ENCODE measurements around the gene ERBB2. TPM values are rescaled to one million over a fixed set of nuclear protein-coding genes. Genes with fewer than 3 reads are reported as not detected.

The ERBB2 gene
- total and polyA plus RNA-seq, 2 of the 4 experiments (the other 2 are of a cell fraction): 28.7 to 33.3 TPM

DNA sequence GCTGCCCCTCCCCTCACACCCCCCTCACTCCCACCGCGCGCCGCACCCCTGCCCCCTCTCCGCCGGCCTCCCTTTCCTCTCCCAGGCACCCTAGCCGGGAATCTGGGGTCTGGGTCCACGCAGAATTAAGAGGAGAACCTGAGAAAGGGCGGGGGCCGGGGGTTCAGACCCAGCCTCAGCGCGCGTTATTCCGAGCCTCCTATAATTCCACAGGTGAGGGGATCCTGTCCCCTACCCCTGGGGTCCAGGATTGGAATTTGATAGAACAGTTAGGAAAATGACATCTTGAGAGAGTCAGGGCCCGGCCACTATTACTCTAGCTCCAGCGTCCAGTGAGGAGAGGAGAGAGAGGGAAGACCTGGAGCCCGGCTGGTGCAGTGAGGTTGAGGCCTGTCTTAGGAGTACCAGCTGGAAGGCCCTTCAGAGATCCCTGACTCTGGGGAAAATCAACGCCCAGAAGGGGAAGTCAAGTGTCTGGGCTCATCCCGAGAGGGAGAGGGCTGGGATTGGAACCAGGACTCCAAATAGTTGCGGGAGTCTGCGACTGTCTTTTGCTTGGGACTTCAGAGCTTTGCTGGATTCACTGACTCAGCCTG is 55.2 kb downstream of the ERBB2 start:
- in situ Hi-C loops (cut with MboI; ENCODE audit: low sequenced_read_pairs): no loop called here
- H3K14ac ChIP-seq (replicated peaks; ENCODE audit: low read depth, low read length): no peak overlapping the region; the same call in 1 of the 2 replicates

More for the DNA sequence above, 55.2 kb downstream of the ERBB2 start:
- Histone ChIP-seq H3K79me1 (ENCODE audit: low read depth in 1 of 2, low read length in 2 of 2) (no peaks in the 10 kb centered on the region; a peak in 1 of 4 replicates), H3K18ac (ENCODE audit: low read depth, low read length) (no peak overlapping the region), H4K8ac (ENCODE audit: low read depth in 2 of 2, low read length in 2 of 2) (peak overlapping the region; percentile 84 to 94; a peak in 3 of 4 replicates), H3K4ac (ENCODE audit: low read depth, low read length) (peak overlapping the region; percentile 25), H2BK20ac (ENCODE audit: low read depth, low read length) (no peak overlapping the region), H3K27me3 (ENCODE audit: control insufficient read depth, insufficient read depth, low read length) (peaks cover 24% of the 10 kb centered on the region), H2BK5ac (ENCODE audit: low read depth, low read length, poor library complexity, severe bottlenecking) (no peak overlapping the region), H3K9me3 (ENCODE audit: control insufficient read depth, insufficient read depth, low read length) (no peaks in the 10 kb centered on the region), H2AFZ (replicated peaks; ENCODE audit: low read length, poor library complexity) (peak overlapping the region; percentile 99), H3K56ac (ENCODE audit: extremely low read depth, insufficient read depth, low read length) (no peak overlapping the region), H3K4me3 (ENCODE audit: insufficient read depth, low read depth, low read length) (peak overlapping the region; percentile 76), H4K5ac (ENCODE audit: low read depth, low read length) (peak overlapping the region; percentile 69), H3K4me1 (ENCODE audit: control insufficient read depth, insufficient read depth, low read length) (peaks cover 7% of the 10 kb centered on the region), H2BK15ac (ENCODE audit: low read depth, low read length) (no peak overlapping the region), H2AK9ac (replicated peaks; ENCODE audit: low read depth, low read length, poor library complexity) (peak overlapping the region; percentile 18), H4K91ac (ENCODE audit: insufficient read depth, low read depth, low read length) (no peak overlapping the region; the same call in 1 of the 2 replicates), H3K4me2 (ENCODE audit: low read depth, low read length) (peak overlapping the region; percentile 70), H3K9ac (ENCODE audit: low read depth, low read length) (peak overlapping the region; percentile 87), H2BK120ac (ENCODE audit: low read depth, low read length) (no peak overlapping the region), H3K36me3 (ENCODE audit: control insufficient read depth, insufficient read depth, low read length) (no peaks in the 10 kb centered on the region), H3K9me1 (ENCODE audit: insufficient read depth, low read length) (no peaks in the 10 kb centered on the region; the same call in 1 of the 2 replicates), H3K27ac (ENCODE audit: insufficient read depth, low read length) (peak overlapping the region; percentile 67; the same call in 1 of the 2 replicates), H4K20me1 (ENCODE audit: insufficient read depth, low read length) (no peaks in the 10 kb centered on the region), H2AK5ac (ENCODE audit: low read depth, low read length) (no peak overlapping the region), H3K23ac (ENCODE audit: low read depth, low read length) (no peak overlapping the region)
- BruUV-seq (replicated peaks): no TSS peak
- TF ChIP-seq RCOR1 (IDR thresholded peaks at IDR 0.05; ENCODE audit: insufficient replicate concordance, low read length) (no peak), MXI1 (IDR thresholded peaks at IDR 0.05; ENCODE audit: borderline replicate concordance, low read depth, low read length) (no peak), BHLHE40 (IDR thresholded peaks at IDR 0.05; ENCODE audit: low read depth, low read length) (no peak), MAFK (IDR thresholded peaks at IDR 0.05; ENCODE audit: low read depth, low read length) (no peak), MAZ (IDR thresholded peaks at IDR 0.05; ENCODE audit: borderline replicate concordance, low read depth, low read length) (no peak), SMC3 (IDR thresholded peaks at IDR 0.05; ENCODE audit: low read depth, low read length) (no peak), NFE2L2 (IDR thresholded peaks at IDR 0.05; ENCODE audit: low read depth, low read length) (no peak), FOS (IDR thresholded peaks at IDR 0.05; ENCODE audit: low read depth, low read length) (no peak), CHD1 (IDR thresholded peaks at IDR 0.05; ENCODE audit: low read depth, low read length) (no peak)
- TF ChIP-seq, protein P1, sequence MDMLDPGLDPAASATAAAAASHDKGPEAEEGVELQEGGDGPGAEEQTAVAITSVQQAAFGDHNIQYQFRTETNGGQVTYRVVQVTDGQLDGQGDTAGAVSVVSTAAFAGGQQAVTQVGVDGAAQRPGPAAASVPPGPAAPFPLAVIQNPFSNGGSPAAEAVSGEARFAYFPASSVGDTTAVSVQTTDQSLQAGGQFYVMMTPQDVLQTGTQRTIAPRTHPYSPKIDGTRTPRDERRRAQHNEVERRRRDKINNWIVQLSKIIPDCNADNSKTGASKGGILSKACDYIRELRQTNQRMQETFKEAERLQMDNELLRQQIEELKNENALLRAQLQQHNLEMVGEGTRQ (IDR thresholded peaks at IDR 0.05; ENCODE audit: low read depth, low read length): no peak
- TF ChIP-seq, protein P2, sequence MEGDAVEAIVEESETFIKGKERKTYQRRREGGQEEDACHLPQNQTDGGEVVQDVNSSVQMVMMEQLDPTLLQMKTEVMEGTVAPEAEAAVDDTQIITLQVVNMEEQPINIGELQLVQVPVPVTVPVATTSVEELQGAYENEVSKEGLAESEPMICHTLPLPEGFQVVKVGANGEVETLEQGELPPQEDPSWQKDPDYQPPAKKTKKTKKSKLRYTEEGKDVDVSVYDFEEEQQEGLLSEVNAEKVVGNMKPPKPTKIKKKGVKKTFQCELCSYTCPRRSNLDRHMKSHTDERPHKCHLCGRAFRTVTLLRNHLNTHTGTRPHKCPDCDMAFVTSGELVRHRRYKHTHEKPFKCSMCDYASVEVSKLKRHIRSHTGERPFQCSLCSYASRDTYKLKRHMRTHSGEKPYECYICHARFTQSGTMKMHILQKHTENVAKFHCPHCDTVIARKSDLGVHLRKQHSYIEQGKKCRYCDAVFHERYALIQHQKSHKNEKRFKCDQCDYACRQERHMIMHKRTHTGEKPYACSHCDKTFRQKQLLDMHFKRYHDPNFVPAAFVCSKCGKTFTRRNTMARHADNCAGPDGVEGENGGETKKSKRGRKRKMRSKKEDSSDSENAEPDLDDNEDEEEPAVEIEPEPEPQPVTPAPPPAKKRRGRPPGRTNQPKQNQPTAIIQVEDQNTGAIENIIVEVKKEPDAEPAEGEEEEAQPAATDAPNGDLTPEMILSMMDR (conservative IDR thresholded peaks at IDR 0.05; ENCODE audit: low read depth, low read length): no peak
- intact Hi-C loops (cut with micrococcal nuclease) (loop anchor here (1.0 kb wide), 2 partner anchors 25 to 133 kb away; partner anchors contain the start of gene MIEN1), dilution Hi-C loops (cut with HindIII; ENCODE audit: low sequenced_read_pairs, unreplicated experiment) (no loop called here)
- CTCF ChIA-PET: interaction anchor here (1.0 kb wide), 1 partner anchor 133 kb away, joined by 3 read pairs; no protein-coding TSS in a partner anchor
- WGBS, 2 experiments (ENCODE audit: extremely low coverage in 2 of 2, insufficient read length in 1 of 2): 40% methylated on average over 10 of the region's 21 CpGs; no CpG with 5 or more reads in 1 of the 2 experiments
- POLR2A ChIA-PET (ENCODE audit: unreplicated experiment): no interaction called here
- DNase-seq: no peak
- ATAC-seq (ENCODE audit: low read depth): no peak

All from IMR-90 (cell line).